GM12878 (cell line): ENCODE data around the gene SMIM26. TPM values are rescaled to one million over a fixed set of nuclear protein-coding genes. Genes with fewer than 3 reads are reported as not detected.

Experiments used
- ASH2L ChIP-seq: fragments of 300-600, 200-600 bp; sonication (generic); IDR thresholded peaks from 2 replicates; pipeline ENCODE4 v1.6.1; 2017; ENCODE audit warnings: low read depth, mild to moderate bottlenecking, borderline replicate concordance
- BRCA1 ChIP-seq: IDR thresholded peaks from 2 replicates; pipeline ENCODE4 v1.6.1; 2011; ENCODE audit warnings: low read depth, low read length, improper control_type of control experiment
- MYC ChIP-seq: IDR thresholded peaks from 2 replicates; pipeline ENCODE4 v1.6.1; 2011; ENCODE audit warnings: mild to moderate bottlenecking, low read length, moderate library complexity, inconsistent platforms; ENCODE audit not compliant: insufficient read depth, insufficient replicate concordance, insufficient read length, severe bottlenecking
- NFXL1 ChIP-seq: fragments of 450-650 bp; IDR thresholded peaks from 2 replicates; pipeline ENCODE4 v1.6.1; 2017; ENCODE audit warnings: antibody characterized with exemption, mild to moderate bottlenecking, borderline replicate concordance
- ZZZ3 ChIP-seq: IDR thresholded peaks from 2 replicates; pipeline ENCODE4 v1.6.1; 2011; ENCODE audit warnings: low read depth; ENCODE audit not compliant: control insufficient read depth, insufficient read length
- polyA plus RNA-seq, 11 experiments: library from polyadenylated mRNA; depleted of rRNA in 4 of 11; unstranded in 6 of 11; stranded (reverse) in 5 of 11; fragments of >200 nt; fragmentation: Nextera tagmentation in 4 of 11; fragmentation: Illumina TruSeq in 1 of 11; extraction: Ambion mirVana in 4 of 11; extraction: Trizol in 1 of 11; gene quantifications; 1 replicate in 1 of 11; 2 replicates in 10 of 11; pipeline versions ENCODE4 v1.2.1 to v1.2.3, GENCODE V29; 2011 to 2016; ENCODE audit warnings: inconsistent platforms in 2 of 11, missing spikeins in 2 of 11, low read depth in 1 of 11
- total RNA-seq, 4 experiments: library from RNA; depleted of rRNA in 3 of 4; stranded (reverse); fragments of >200 nt in 3 of 4; fragmentation: Illumina TruSeq in 1 of 4; extraction: Trizol in 1 of 4; gene quantifications; 2 replicates each; pipeline versions ENCODE4 v1.2.1 to v1.2.3, GENCODE V29; 2013 to 2021
- TF ChIP-seq, protein P1 (sequence below): fragments of 450-650 bp; IDR thresholded peaks from 2 replicates; pipeline ENCODE4 v1.6.1; 2017; ENCODE audit warnings: mild to moderate bottlenecking
- TF ChIP-seq, protein P2 (sequence below): fragments of 150-350 bp; IDR thresholded peaks from 2 replicates; pipeline ENCODE4 v1.6.1; 2016; ENCODE audit warnings: low read depth, low read length

Gene SMIM26
- total and polyA plus RNA-seq, 10 of the 15 experiments (the other 5 are each of a cell fraction or from before 2014, with no cell fraction given): 74.3 to 329 (median 176) TPM

DNA sequence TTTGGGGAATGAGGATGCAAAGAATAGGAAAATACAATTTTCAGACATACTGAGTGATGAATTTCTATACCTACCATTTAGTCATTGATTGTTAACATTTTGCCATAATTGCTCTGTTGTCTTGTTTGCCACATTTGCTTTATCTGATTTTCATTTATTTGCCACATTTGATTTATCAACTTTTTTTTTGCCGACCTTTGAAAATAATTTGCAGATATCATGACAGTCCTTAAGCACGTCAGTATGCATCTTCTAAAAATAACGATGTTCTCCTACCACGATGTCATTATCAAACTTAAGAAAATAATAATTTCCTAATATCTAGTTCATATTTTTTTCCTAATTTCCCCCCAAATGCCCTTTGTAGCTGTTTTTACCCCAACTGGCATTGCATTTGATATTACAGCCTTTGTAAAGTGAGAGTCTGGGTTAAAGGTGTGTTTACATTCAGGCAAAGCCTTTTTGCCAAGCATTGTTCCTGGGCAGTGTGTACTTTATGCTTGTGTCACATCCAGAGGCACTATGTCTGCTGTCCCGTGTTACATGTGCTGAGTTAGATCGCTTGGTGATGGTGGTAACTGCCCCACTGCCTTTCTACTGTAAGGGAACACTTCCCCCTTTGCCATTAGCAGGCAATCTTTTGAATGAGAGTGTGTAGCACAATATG, 33.1 kb upstream of the SMIM26 start (continued):
- TF ChIP-seq, protein P1, sequence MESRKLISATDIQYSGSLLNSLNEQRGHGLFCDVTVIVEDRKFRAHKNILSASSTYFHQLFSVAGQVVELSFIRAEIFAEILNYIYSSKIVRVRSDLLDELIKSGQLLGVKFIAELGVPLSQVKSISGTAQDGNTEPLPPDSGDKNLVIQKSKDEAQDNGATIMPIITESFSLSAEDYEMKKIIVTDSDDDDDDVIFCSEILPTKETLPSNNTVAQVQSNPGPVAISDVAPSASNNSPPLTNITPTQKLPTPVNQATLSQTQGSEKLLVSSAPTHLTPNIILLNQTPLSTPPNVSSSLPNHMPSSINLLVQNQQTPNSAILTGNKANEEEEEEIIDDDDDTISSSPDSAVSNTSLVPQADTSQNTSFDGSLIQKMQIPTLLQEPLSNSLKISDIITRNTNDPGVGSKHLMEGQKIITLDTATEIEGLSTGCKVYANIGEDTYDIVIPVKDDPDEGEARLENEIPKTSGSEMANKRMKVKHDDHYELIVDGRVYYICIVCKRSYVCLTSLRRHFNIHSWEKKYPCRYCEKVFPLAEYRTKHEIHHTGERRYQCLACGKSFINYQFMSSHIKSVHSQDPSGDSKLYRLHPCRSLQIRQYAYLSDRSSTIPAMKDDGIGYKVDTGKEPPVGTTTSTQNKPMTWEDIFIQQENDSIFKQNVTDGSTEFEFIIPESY: no peak
- TF ChIP-seq, protein P2, sequence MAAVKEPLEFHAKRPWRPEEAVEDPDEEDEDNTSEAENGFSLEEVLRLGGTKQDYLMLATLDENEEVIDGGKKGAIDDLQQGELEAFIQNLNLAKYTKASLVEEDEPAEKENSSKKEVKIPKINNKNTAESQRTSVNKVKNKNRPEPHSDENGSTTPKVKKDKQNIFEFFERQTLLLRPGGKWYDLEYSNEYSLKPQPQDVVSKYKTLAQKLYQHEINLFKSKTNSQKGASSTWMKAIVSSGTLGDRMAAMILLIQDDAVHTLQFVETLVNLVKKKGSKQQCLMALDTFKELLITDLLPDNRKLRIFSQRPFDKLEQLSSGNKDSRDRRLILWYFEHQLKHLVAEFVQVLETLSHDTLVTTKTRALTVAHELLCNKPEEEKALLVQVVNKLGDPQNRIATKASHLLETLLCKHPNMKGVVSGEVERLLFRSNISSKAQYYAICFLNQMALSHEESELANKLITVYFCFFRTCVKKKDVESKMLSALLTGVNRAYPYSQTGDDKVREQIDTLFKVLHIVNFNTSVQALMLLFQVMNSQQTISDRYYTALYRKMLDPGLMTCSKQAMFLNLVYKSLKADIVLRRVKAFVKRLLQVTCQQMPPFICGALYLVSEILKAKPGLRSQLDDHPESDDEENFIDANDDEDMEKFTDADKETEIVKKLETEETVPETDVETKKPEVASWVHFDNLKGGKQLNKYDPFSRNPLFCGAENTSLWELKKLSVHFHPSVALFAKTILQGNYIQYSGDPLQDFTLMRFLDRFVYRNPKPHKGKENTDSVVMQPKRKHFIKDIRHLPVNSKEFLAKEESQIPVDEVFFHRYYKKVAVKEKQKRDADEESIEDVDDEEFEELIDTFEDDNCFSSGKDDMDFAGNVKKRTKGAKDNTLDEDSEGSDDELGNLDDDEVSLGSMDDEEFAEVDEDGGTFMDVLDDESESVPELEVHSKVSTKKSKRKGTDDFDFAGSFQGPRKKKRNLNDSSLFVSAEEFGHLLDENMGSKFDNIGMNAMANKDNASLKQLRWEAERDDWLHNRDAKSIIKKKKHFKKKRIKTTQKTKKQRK: no peak
- no peak for TF ChIP-seq MYC
- no peak for TF ChIP-seq BRCA1
- no peak for TF ChIP-seq ZZZ3
- no peak for TF ChIP-seq NFXL1
- no peak for TF ChIP-seq ASH2L
